EL (cell line): ENCODE results near the gene RIPPLY1.

Experiments used
- DNase-seq: peaks from one replicate; pipeline ENCODE4 v3.0.0-alpha.2; 2016

Gene RIPPLY1, protein sequence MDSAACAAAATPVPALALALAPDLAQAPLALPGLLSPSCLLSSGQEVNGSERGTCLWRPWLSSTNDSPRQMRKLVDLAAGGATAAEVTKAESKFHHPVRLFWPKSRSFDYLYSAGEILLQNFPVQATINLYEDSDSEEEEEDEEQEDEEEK

GRCh38 chrX:106903291-106903824 lies at the start of gene RIPPLY1:
RIPPLY1 (minus strand) TSS chrX:106903341; CDS start chrX:106903287, 54 bp downstream.
- no peak for DNase-seq

- no peak for DNase-seq
These were observed 49.4 kb upstream of the RIPPLY1 start for GRCh38 chrX:106952538-106952937.

GRCh38 chrX:106952089-106952488 lies 48.9 kb upstream of the RIPPLY1 start:
- DNase-seq, result no peak

- no peak for DNase-seq
These were observed 48.1 kb upstream of the RIPPLY1 start for GRCh38 chrX:106951230-106951629.

DNA sequence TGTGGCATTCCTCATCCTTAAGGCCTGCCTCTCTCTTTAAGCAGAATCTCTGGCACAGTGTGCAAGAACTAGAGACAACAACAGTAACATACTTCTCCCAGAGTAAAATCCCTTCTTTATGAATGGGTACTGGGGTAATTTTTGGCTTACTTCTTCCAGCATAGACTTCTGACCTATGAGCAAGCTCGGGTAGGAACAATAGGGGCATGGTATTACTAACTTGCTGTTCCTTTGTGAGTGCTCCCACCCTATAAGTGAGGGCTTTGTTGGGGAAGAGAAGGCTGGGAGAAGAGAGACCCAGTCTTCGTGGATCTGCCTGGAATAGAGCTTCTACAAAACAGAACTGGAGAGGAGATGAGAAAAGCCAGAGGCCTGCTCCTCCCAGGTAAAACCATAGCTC lies 47.2 kb upstream of the RIPPLY1 start:
- no peak for DNase-seq

DNA sequence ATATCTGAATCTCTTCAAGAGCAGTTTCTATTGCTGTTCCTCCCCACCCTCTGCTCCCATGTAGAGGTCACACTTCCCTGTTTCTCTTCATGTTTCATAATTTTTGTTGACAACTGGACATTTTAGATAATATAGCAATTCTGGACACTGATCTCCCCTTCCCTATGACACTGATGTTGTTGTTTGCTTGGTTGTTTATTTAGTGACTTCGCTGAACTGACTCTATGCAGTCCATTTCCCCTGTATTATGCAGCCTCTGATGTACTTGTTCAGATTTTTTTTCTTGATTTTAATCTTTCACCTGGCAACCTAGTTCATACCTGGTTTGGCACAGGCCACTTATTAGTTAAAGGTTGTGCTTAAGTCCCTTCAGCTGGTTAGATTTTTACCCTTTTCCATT lies 46.2 kb upstream of the RIPPLY1 start:
- DNase-seq, result no peak

- DNase-seq, result no peak
These were observed 45.5 kb upstream of the RIPPLY1 start for GRCh38 chrX:106948641-106949040.

DNA sequence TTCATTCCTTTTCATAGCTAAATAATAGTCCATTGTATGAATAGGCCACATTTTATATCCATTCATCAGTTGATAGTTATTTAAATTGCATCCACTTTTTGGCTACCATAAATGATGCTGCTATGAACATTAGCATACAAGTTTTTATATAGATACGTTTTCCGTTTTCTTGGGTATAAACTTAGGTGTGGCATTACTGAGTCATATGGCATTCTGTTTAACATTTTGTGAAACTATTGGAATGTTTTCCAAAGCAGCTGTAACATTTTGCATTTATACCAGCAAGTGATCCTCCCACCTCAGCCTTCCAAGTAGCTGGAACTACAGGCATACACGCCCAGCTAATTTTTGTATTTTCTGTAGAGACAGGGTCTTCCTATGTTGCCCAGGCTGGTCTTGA lies 43.3 kb upstream of the RIPPLY1 start:
- no peak for DNase-seq

DNA sequence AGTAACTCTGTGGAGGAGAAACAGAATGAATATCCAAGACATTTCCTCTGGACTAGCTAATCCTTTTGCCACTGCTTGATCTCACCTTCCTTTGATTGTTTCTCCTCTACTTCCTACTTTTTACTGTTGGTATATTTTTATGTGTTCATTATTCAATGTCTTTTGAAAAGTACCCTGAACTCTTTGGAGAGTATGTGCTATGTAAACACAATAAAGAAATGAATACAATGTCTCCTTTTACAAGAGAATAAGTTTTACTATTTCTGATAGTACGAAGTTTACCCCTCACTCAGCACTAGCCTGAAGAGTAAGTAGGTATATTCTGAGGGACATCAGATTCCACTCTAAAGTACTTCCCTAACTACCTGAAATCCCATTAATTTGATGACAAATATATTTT lies 36.9 kb upstream of the RIPPLY1 start:
- no peak for DNase-seq

DNA sequence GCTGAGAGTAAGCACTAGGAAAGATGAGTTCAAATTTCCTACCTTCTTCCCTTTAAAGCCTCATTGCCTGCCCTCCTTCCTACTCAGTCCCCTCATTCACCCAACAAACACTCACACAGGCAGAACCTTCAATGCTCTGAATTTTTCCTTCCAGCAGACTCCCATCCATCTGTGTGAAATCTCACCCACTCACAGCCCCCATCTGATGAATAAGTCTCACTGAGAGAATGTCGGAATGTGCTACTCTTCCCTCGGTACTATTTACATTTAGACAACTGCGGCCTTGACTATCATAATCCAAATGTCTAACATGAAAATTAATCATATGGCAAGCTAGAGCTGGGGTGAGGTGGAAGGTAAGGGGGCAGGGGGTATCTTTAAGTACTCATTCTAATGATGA lies 36.4 kb upstream of the RIPPLY1 start:
- DNase-seq, result no peak

GRCh38 chrX:106936246-106936645 lies 33.1 kb upstream of the RIPPLY1 start:
- no peak for DNase-seq

DNA sequence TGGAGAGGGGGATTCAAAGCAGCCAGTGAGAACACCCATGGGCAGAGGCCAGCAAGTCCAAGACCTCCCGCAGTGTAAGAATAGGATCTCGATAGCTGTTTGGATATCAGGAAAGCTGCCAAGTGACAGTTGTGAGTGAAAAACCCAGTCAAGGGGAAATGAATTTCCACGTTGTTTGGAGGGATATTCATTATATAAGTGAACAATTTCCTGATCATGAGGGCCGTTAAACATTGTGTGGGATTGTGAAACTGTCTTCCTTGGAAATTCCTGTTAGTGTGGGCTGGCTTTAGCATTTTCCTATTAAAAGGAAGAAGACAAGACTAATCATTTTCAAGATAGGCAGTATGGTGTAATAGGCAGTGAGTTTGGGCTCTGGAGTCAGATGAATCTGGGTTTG lies 32.0 kb upstream of the RIPPLY1 start:
- no peak for DNase-seq

- peak; percentile 20 for DNase-seq
These were observed 30.4 kb upstream of the RIPPLY1 start for GRCh38 chrX:106933538-106933961.

GRCh38 chrX:106932960-106933537 lies 29.9 kb upstream of the RIPPLY1 start:
- peak; percentile 18 for DNase-seq

GRCh38 chrX:106932492-106932923 lies 29.4 kb upstream of the RIPPLY1 start:
- peak; percentile 49 for DNase-seq

GRCh38 chrX:106931831-106932491 lies 28.8 kb upstream of the RIPPLY1 start:
- DNase-seq, result peak; percentile 25

DNA sequence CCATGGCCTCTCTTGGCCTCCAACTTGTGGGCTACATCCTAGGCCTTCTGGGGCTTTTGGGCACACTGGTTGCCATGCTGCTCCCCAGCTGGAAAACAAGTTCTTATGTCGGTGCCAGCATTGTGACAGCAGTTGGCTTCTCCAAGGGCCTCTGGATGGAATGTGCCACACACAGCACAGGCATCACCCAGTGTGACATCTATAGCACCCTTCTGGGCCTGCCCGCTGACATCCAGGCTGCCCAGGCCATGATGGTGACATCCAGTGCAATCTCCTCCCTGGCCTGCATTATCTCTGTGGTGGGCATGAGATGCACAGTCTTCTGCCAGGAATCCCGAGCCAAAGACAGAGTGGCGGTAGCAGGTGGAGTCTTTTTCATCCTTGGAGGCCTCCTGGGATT lies 25.1 kb upstream of the RIPPLY1 start:
- DNase-seq, result no peak

- DNase-seq, result no peak
These were observed 24.6 kb upstream of the RIPPLY1 start for GRCh38 chrX:106927700-106928099.

DNA sequence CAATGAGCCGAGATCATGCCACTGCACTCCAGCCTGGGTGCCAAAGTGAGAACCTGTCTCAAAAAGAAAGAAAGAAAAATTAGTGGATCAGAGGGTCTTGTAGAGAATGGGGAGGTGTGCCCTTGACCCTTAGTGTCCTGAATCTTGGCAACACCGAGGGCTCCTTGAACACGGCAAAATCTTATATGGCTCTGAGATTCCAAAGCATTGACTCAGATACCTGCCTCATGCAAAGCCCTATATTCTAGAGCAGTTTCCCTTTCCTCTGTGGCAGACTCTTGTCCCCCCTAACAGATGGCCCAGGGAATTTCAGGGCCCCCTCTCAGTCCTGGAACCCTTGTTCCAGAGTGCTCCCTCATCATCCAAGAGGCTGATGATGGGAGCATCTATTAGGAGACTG lies 23.9 kb upstream of the RIPPLY1 start:
- no peak for DNase-seq

- no peak for DNase-seq
These were observed 18.5 kb upstream of the RIPPLY1 start for GRCh38 chrX:106921637-106922036.

- no peak for DNase-seq
These were observed 16.9 kb upstream of the RIPPLY1 start, which contains the start of gene CLDN2 for GRCh38 chrX:106919932-106920452. CLDN2 (plus strand) TSS chrX:106920402; CDS start chrX:106928229, 7,827 bp downstream.

DNA sequence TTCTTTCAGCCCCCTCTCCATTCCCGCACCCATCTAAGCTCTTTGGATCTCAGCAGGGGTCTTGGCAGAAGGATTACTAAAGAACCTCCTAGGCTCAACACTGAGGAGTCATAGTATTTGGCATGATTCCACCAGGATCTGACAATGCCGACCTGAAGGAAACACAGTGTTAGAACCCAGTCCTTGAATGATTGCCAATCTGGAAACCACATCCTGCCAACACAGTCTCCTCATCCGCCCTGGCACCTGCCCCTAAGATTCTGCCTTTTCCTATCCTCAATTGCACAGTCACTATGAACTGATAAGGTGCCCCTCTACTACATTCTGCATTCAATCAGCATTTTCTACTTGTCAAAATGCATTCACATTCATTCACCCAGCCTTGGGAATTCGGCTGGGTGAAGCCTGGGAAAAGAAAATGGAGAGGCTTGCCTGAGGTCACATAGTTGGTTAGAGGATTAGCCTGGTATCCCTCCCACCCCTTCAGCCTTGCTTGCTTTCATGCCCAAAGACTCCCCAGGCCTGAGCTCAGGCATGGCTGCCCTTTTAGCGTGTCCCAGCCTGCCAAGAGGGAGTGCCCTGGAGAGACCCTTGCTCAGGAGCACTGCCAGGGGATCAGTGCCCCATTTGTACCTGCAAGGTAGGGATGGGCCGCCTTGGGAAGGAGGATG lies 14.8 kb upstream of the RIPPLY1 start:
- peak; percentile 81 for DNase-seq

GRCh38 chrX:106912864-106913263 lies 9.7 kb upstream of the RIPPLY1 start:
- no peak for DNase-seq
